IMR-90 (cell line): ENCODE results near the gene NBEA. TPM values are rescaled to one million over a fixed set of nuclear protein-coding genes. Genes with fewer than 3 reads are reported as not detected.

Source experiments
- ATAC-seq: fragments of 200-7000 bp; cut with Tn5 transposase; 2 replicates; pipeline ENCODE4 v1.9.1; 2020; ENCODE audit warnings: low read depth, mild to moderate bottlenecking, moderate library complexity
- BruUV-seq: library from RNA; stranded (reverse); fragments of 400-500 nt; replicated peaks from 2 replicates; lab custom pipeline; 2021; lab: Mats Ljungman, UMichigan
- CTCF ChIA-PET: fragments of 300-600 bp; formaldehyde crosslinking; extraction: SDS; loops from one replicate; lab custom pipeline; 2021; ENCODE audit warnings: antibody characterized with exemption; lab: Yijun Ruan, JAX
- POLR2A ChIA-PET: fragments of 300-600 bp; sonication (Branson Sonifier 250); formaldehyde crosslinking; loops from one replicate; lab custom pipeline; 2022; ENCODE audit warnings: antibody characterized with exemption; ENCODE audit not compliant: unreplicated experiment; lab: Charles Lee
- DNase-seq: peaks from one replicate; pipeline ENCODE4 v3.0.0; 2013
- H2AFZ ChIP-seq: replicated peaks from 2 replicates; pipeline ENCODE3; 2013; ENCODE audit warnings: low read length, mild to moderate bottlenecking; ENCODE audit not compliant: poor library complexity
- H2AK5ac ChIP-seq: 2 replicates; pipeline ENCODE4 v1.6.1; 2013; ENCODE audit warnings: low read depth, low read length, inconsistent platforms
- H2AK9ac ChIP-seq: replicated peaks from 2 replicates; pipeline ENCODE3; 2013; ENCODE audit warnings: mild to moderate bottlenecking, low read depth, low read length, moderate library complexity; ENCODE audit not compliant: poor library complexity
- H2BK120ac ChIP-seq: 2 replicates; pipeline ENCODE4 v1.6.1; 2013; ENCODE audit warnings: low read depth, low read length, inconsistent platforms
- H2BK15ac ChIP-seq: 3 replicates; pipeline ENCODE4 v1.6.1; 2013; ENCODE audit warnings: low read depth, low read length, inconsistent platforms
- H2BK20ac ChIP-seq: 2 replicates; pipeline ENCODE4 v1.6.1; 2013; ENCODE audit warnings: low read depth, mild to moderate bottlenecking, inconsistent platforms, low read length, moderate library complexity
- H2BK5ac ChIP-seq: 2 replicates; pipeline ENCODE4 v1.6.1; 2013; ENCODE audit warnings: mild to moderate bottlenecking, low read depth, low read length, inconsistent platforms; ENCODE audit not compliant: poor library complexity, severe bottlenecking
- H3K14ac ChIP-seq: replicated peaks from 2 replicates; pipeline ENCODE4 v1.6.1; 2013; ENCODE audit warnings: low read depth, low read length, inconsistent platforms
- H3K18ac ChIP-seq: 2 replicates; pipeline ENCODE4 v1.6.1; 2013; ENCODE audit warnings: low read depth, low read length, control low read depth
- H3K23ac ChIP-seq: 2 replicates; pipeline ENCODE4 v1.6.1; 2013; ENCODE audit warnings: low read depth, low read length, inconsistent platforms
- H3K27ac ChIP-seq: 2 replicates; pipeline ENCODE4 v1.5.1; 2013; ENCODE audit warnings: mild to moderate bottlenecking, control low read depth, low read length; ENCODE audit not compliant: insufficient read depth
- H3K27me3 ChIP-seq: 2 replicates; pipeline ENCODE4 v1.6.1; 2013; ENCODE audit warnings: low read length; ENCODE audit not compliant: control insufficient read depth, insufficient read depth
- H3K36me3 ChIP-seq: 2 replicates; pipeline ENCODE4 v1.6.1; 2013; ENCODE audit warnings: low read length, mixed read lengths; ENCODE audit not compliant: control insufficient read depth, insufficient read depth
- H3K4ac ChIP-seq: 2 replicates; pipeline ENCODE4 v1.6.1; 2013; ENCODE audit warnings: low read depth, low read length, inconsistent platforms
- H3K4me1 ChIP-seq: 2 replicates; pipeline ENCODE4 v1.6.1; 2013; ENCODE audit warnings: low read length, mixed read lengths; ENCODE audit not compliant: control insufficient read depth, insufficient read depth
- H3K4me2 ChIP-seq: 2 replicates; pipeline ENCODE4 v1.6.1; 2013; ENCODE audit warnings: low read depth, mild to moderate bottlenecking, control low read depth, low read length, moderate library complexity
- H3K4me3 ChIP-seq: 2 replicates; pipeline ENCODE4 v1.5.1; 2013; ENCODE audit warnings: low read depth, mild to moderate bottlenecking, control low read depth, low read length, moderate library complexity; ENCODE audit not compliant: insufficient read depth
- H3K56ac ChIP-seq: 2 replicates; pipeline ENCODE4 v1.6.1; 2013; ENCODE audit warnings: low read length, inconsistent platforms; ENCODE audit not compliant: insufficient read depth; ENCODE audit errors: extremely low read depth
- H3K79me1 ChIP-seq, 2 experiments: 2 replicates each; pipeline ENCODE4 v1.6.1; 2013; ENCODE audit warnings: low read length in 2 of 2, inconsistent platforms in 1 of 2, low read depth in 1 of 2
- H3K9ac ChIP-seq: 2 replicates; pipeline ENCODE4 v1.6.1; 2013; ENCODE audit warnings: low read depth, low read length, control low read depth
- H3K9me1 ChIP-seq: 2 replicates; pipeline ENCODE4 v1.6.1; 2013; ENCODE audit warnings: low read length, inconsistent platforms; ENCODE audit not compliant: insufficient read depth
- H3K9me3 ChIP-seq: 2 replicates; pipeline ENCODE4 v1.6.1; 2013; ENCODE audit warnings: low read length; ENCODE audit not compliant: control insufficient read depth, insufficient read depth
- H4K20me1 ChIP-seq: 2 replicates; pipeline ENCODE4 v1.6.1; 2013; ENCODE audit warnings: low read length, inconsistent platforms; ENCODE audit not compliant: insufficient read depth
- H4K5ac ChIP-seq: 2 replicates; pipeline ENCODE4 v1.6.1; 2013; ENCODE audit warnings: mild to moderate bottlenecking, low read depth, low read length, control low read depth
- H4K8ac ChIP-seq, 2 experiments: 2 replicates each; pipeline ENCODE4 v1.6.1; 2013; ENCODE audit warnings: low read depth in 2 of 2, low read length in 2 of 2, control low read depth in 1 of 2, inconsistent platforms in 1 of 2
- H4K91ac ChIP-seq: 2 replicates; pipeline ENCODE4 v1.6.1; 2013; ENCODE audit warnings: low read depth, low read length, inconsistent platforms; ENCODE audit not compliant: insufficient read depth
- CHD1 ChIP-seq: IDR thresholded peaks from 2 replicates; pipeline ENCODE4 v1.6.1; 2012; ENCODE audit warnings: low read depth, low read length, improper control_type of control experiment
- CTCF ChIP-seq: conservative IDR thresholded peaks from 2 replicates; pipeline ENCODE4 v1.5.1; 2012; ENCODE audit warnings: mild to moderate bottlenecking, low read depth, low read length, improper control_type of control experiment
- FOS ChIP-seq: fragments of 150-350 bp; IDR thresholded peaks from 2 replicates; pipeline ENCODE4 v1.6.1; 2016; ENCODE audit warnings: low read depth, low read length
- MAFK ChIP-seq: IDR thresholded peaks from 2 replicates; pipeline ENCODE4 v1.6.1; 2012; ENCODE audit warnings: low read depth, low read length, improper control_type of control experiment
- MAZ ChIP-seq: IDR thresholded peaks from 2 replicates; pipeline ENCODE4 v1.6.1; 2012; ENCODE audit warnings: low read depth, mild to moderate bottlenecking, low read length, improper control_type of control experiment, moderate library complexity, borderline replicate concordance
- MXI1 ChIP-seq: IDR thresholded peaks from 2 replicates; pipeline ENCODE4 v1.6.1; 2012; ENCODE audit warnings: low read depth, mild to moderate bottlenecking, low read length, moderate library complexity, borderline replicate concordance
- RAD21 ChIP-seq: IDR thresholded peaks from 2 replicates; pipeline ENCODE4 v1.6.1; 2012; ENCODE audit warnings: low read length, improper control_type of control experiment
- RCOR1 ChIP-seq: IDR thresholded peaks from 2 replicates; pipeline ENCODE4 v1.6.1; 2012; ENCODE audit warnings: mild to moderate bottlenecking, low read length, improper control_type of control experiment; ENCODE audit not compliant: insufficient replicate concordance
- RFX5 ChIP-seq: IDR thresholded peaks from 2 replicates; pipeline ENCODE4 v1.8.0; 2012; ENCODE audit warnings: low read depth, mild to moderate bottlenecking, low read length, moderate library complexity
- WGBS, 2 experiments: methylation state at CpG; one replicate each; pipeline versions ENCODE4 v1.1.5 to v1.1.7; 2013; ENCODE audit warnings: missing lambda C conversion rate in 2 of 2; ENCODE audit not compliant: insufficient read length in 1 of 2; ENCODE audit errors: extremely low coverage in 2 of 2; 5-methylcytosine and 5-hydroxymethylcytosine counted together
- dilution Hi-C: fragments of 300-500 bp; cut with HindIII; formaldehyde crosslinking; loops from one replicate; pipeline ENCODE4 v1.14.3; 2018; ENCODE audit warnings: low sequenced_read_pairs; ENCODE audit not compliant: unreplicated experiment
- in situ Hi-C: fragments of 300-500 bp; cut with MboI; formaldehyde crosslinking; loops from 3 replicates; pipeline ENCODE4 v1.14.3; 2019; ENCODE audit warnings: low sequenced_read_pairs, inconsistent platforms, mixed read lengths
- intact Hi-C: fragments of 100-400 bp; cut with micrococcal nuclease; formaldehyde crosslinking; loops from 2 replicates; pipeline ENCODE4 v1.10.0; 2022
- polyA plus RNA-seq, 3 experiments: library from polyadenylated mRNA; depleted of rRNA; stranded (reverse); fragments of >200 nt; gene quantifications; 2 replicates each; pipeline ENCODE4 v1.2.3, GENCODE V29; 2012; ENCODE audit warnings: low replicate concordance in 1 of 3
- total RNA-seq: library from RNA; depleted of rRNA; stranded (reverse); fragments of >200 nt; gene quantifications from 2 replicates; pipeline ENCODE4 v1.2.3, GENCODE V29; 2012

The NBEA gene
- total and polyA plus RNA-seq, 2 of the 4 experiments (the other 2 are of a cell fraction) = 0.82 to 2.2 TPM

- no peak overlapping the region for H4K8ac ChIP-seq
- no peak overlapping the region for H3K9ac ChIP-seq
- no peaks in the 10 kb centered on the region for H4K20me1 ChIP-seq
- H3K27me3 ChIP-seq = no peaks in the 10 kb centered on the region
- H3K18ac ChIP-seq = no peak overlapping the region
- no peak for ATAC-seq
- no peak overlapping the region for H3K14ac ChIP-seq
- no peak overlapping the region for H3K23ac ChIP-seq
- no CpG with 5 or more reads among the region's 2 CpGs for WGBS, 2 experiments
- H2AFZ ChIP-seq = no peak overlapping the region
- no peak overlapping the region for H2BK5ac ChIP-seq
- no peak overlapping the region for H3K27ac ChIP-seq
- CTCF ChIA-PET = no interaction called here
- no peak overlapping the region for H3K56ac ChIP-seq
- H2BK20ac ChIP-seq = no peak overlapping the region
- H3K9me1 ChIP-seq = no peaks in the 10 kb centered on the region
- BruUV-seq = no TSS peak
- intact Hi-C loops = no loop called here
- no peak overlapping the region for H4K5ac ChIP-seq
- H3K4me2 ChIP-seq = no peak overlapping the region
- no peak overlapping the region for H3K4ac ChIP-seq
- no peak overlapping the region for H2AK9ac ChIP-seq
- in situ Hi-C loops = no loop called here
- H3K36me3 ChIP-seq = no peaks in the 10 kb centered on the region
- TF ChIP-seq CTCF (no peak), FOS (no peak), MAZ (no peak), CHD1 (no peak), MAFK (no peak), MXI1 (no peak), RCOR1 (no peak), RAD21 (no peak), RFX5 (no peak)
- dilution Hi-C loops = no loop called here
- no peaks in the 10 kb centered on the region for H3K4me1 ChIP-seq
- no peak overlapping the region for H2BK120ac ChIP-seq
- no peak for DNase-seq
- no peaks in the 10 kb centered on the region for H3K79me1 ChIP-seq
- POLR2A ChIA-PET = no interaction called here
- H2AK5ac ChIP-seq = no peak overlapping the region
- H4K91ac ChIP-seq = no peak overlapping the region
- H3K9me3 ChIP-seq = peaks cover 3% of the 10 kb centered on the region
- H3K4me3 ChIP-seq = no peak overlapping the region
- no peak overlapping the region for H2BK15ac ChIP-seq
Observed at GRCh38 chr13:34971473-34971872, 29.4 kb downstream of the NBEA start.
